C4-2B (cell line): Measurements from ENCODE around the gene PFAS.

Experiments
- H3K27ac ChIP-seq: fragments of 450-650 bp; 2 replicates; pipeline ENCODE4 v1.5.1; 2017
- ZFX ChIP-seq: fragments of 450-650 bp; IDR thresholded peaks from 2 replicates; pipeline ENCODE4 v1.6.1; 2017
- TF ChIP-seq, protein P1 (sequence below): fragments of 450-650 bp; conservative IDR thresholded peaks from 2 replicates; pipeline ENCODE4 v1.5.1; 2017; ENCODE audit warnings: mild to moderate bottlenecking

Gene PFAS

DNA sequence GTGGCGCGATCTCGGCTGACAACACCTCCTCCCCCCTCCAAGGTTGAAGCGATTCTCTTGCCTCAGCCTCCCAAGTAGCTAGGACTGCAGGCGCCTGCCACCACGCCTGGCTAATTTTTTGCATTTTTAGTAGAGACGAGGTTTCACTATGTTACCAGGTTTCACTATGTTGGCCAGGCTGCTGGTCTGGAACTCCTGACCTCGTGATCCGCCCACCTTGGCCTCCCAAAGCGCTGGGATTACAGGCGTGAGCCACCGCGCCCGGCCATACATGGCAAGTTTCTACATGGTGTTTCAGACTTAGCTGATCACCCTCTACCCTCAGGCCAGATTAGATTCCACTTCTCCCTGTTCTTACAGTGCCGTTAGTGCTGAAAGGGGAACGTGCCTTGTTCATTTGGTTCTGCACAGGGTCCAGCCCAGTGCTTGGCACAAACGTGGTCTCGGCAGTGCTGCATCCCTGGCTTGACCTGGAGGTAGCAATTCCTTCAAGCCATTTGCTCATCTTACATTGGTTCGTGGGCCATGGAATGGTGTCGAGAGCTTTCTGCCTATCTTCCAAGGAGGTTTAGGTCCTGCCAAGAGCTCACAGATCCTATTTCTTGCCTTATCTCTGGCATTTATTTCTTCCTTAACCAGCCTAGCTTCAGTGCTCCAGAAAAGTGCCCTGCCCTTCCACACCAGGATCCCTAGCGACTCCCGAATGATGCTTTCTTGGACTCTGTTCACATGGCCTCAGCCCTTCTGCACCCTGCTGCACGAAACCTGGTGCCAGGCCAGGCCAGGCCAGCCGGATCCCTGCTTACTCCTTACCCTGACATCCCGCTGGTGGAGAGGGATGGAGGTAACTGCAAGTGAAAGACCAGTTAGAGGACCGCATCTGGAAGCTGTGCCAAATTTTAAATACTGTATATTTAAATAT is 23.9 kb upstream of the PFAS start:
- no peak overlapping the region for H3K27ac ChIP-seq
- TF ChIP-seq, protein P1, sequence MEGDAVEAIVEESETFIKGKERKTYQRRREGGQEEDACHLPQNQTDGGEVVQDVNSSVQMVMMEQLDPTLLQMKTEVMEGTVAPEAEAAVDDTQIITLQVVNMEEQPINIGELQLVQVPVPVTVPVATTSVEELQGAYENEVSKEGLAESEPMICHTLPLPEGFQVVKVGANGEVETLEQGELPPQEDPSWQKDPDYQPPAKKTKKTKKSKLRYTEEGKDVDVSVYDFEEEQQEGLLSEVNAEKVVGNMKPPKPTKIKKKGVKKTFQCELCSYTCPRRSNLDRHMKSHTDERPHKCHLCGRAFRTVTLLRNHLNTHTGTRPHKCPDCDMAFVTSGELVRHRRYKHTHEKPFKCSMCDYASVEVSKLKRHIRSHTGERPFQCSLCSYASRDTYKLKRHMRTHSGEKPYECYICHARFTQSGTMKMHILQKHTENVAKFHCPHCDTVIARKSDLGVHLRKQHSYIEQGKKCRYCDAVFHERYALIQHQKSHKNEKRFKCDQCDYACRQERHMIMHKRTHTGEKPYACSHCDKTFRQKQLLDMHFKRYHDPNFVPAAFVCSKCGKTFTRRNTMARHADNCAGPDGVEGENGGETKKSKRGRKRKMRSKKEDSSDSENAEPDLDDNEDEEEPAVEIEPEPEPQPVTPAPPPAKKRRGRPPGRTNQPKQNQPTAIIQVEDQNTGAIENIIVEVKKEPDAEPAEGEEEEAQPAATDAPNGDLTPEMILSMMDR = no peak
- TF ChIP-seq ZFX = no peak

DNA sequence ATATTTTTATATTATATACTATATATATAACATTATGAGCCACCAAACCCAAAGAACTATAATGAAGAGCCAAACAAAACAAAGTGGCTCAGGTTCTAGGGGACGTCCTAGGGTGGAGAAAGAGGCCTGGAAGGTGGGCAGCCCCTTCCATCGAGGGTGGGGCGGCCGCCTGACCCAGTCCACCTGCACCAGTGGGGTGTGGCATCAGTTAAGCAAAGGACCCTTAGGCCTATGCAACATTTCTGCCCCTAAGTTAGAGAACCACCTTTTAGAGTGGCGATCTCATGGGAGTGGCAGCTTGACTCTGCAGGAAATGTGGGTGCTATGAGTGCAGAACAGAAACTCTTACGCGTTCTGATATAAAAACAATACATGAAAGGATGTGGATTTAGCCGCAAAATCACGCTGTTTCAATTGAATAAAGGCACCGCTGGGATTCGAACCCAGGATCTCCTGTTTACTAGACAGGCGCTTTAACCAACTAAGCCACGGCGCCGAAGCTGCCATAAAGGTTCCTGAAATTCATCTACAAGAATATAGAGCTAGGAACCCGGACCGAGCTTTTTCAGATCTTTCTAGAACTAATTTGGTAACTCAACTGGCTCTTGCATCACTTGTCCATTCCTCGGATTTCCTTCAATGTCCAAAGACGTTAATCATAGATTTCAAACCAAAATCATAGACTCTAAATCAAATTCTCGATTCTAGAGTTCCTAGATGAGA is 23.1 kb upstream of the PFAS start:
- H3K27ac ChIP-seq = peak overlapping the region; percentile 60
- TF ChIP-seq, protein P1 = no peak
- no peak for TF ChIP-seq ZFX

DNA sequence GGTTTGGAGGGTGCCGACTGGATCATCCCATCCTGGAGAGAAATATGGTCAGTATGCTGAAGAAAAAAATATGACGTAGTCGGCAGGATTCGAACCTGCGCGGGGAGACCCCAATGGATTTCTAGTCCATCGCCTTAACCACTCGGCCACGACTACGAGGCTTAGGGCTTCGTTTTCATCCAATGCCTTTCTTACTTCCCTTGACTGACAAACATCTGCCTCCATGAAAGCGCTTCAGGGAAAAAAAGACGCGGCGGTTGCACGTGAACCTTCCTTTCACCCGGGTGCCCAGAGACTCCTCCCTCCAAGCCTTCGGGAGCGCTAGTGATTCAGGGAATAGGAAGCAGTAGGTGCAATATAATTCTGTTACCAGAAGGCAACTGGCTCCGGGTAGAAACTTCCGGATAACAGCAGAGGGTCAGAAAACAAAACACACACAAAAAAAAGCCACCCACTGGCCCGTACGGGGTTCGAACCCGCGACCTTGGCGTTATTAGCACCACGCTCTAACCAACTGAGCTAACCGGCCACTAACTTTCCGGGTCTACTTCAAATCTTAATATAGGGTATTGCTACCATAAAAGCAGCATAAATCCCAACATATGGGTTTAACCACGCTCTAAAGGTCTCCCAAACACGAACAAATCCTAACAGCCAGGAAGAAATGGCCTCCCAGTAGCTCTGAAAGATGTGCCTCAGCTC is 22.4 kb upstream of the PFAS start:
- no peak for TF ChIP-seq ZFX
- TF ChIP-seq, protein P1 = no peak
- peak overlapping the region; percentile 60 for H3K27ac ChIP-seq

DNA sequence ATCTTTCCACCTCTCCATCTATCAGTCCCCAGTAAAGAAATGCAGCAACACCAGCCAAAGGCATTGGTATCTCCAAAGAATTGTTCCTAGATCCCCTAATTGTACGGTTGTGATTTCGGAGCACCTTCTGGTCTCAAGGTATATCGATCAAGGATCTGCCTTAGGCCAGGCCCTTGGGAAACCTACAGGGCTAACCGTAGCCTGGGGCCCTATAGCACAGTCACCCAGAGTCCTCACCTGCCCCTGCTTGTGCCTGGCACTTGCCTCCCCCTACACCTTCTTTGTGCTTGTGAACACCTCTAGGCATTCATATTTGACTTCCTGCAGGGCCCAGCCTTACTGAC is 21.9 kb upstream of the PFAS start:
- peak overlapping the region; percentile 60 for H3K27ac ChIP-seq
- TF ChIP-seq, protein P1 = no peak
- TF ChIP-seq ZFX = no peak

DNA sequence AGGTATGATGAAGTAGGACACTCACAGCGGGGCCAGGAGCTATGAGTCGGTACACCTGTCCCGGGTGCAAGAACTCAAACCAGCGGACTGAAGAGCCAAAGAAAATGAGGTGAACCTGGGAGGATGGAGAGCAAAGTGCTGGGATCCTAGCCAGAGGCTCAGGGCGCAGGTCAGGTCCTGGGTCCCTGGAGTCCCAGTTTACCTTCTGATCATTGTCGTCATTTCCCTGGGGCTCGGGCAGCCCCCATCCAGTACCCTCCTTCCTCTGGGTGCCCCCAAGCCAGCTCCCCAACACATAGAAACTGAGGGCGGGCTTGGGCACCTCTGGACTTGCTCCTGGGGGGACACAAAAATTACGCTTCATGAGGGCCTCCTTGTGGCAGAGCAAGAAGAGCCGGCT is 17.4 kb upstream of the PFAS start:
- TF ChIP-seq, protein P1 = no peak
- H3K27ac ChIP-seq = no peak overlapping the region

DNA sequence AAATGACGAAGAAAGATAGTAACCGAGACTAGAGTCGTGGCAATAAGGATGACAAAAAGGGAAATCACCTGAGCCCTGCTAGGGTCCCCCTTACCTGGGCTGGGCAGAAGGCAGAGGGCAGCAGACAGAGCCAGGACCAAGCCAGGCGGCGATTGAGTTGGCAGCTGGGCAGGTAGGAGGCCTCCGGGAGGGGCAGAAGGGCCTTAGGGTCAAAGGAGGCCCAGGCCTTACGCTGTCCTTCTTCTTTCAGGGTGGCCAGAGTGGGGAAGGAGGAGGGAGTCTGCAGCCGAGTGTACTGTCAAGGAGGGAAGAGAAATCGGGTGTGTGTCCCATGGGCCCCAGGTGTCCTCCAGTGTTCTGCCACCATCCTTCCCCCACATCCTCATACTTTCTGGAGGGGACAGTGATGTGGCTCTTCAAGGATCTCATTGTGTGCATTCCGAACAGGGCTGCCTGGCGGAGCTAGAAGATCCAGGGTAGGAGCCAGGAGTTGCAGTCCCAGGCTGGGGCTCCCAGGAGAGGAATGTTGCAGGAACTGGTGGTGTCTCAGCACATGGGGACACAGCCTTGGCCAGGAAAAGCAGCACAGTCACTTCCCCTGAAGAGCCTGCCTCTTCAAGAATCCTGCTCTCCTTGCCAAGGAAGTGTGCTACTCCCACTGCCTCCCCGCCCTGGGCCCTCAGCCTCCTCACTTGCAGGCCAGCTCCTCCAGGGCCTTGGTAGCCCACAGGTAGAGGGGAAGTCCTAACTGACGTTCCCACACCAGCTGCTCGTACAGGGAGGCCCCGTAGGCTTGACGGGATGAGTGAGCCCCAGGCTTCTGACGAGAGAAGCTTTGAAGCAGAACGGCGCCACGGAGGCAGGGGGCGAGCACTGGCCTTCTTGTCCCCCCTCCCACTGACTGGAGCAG is 14.5 kb upstream of the PFAS start:
- no peak overlapping the region for H3K27ac ChIP-seq
- no peak for TF ChIP-seq ZFX
- TF ChIP-seq, protein P1 = no peak
